PC-3 (cell line): ENCODE data around the gene SEPTIN10.

Experiments used
- EZH2 ChIP-seq: fragments of 300-600 bp; sonication (generic); IDR thresholded peaks from one replicate; pipeline ENCODE4 v1.6.1; 2017; ENCODE audit warnings: antibody characterized with exemption, mild to moderate bottlenecking, low read length; ENCODE audit not compliant: unreplicated experiment
- TF ChIP-seq, protein P1 (sequence below): fragments of 300-600 bp; sonication (generic); conservative IDR thresholded peaks from 2 replicates; pipeline ENCODE4 v1.5.1; 2017; ENCODE audit warnings: antibody characterized with exemption, low read depth, mild to moderate bottlenecking, low read length

GRCh38 chr2:109516445-109517117, 97.2 kb downstream of the SEPTIN10 start:
- TF ChIP-seq, protein P1, sequence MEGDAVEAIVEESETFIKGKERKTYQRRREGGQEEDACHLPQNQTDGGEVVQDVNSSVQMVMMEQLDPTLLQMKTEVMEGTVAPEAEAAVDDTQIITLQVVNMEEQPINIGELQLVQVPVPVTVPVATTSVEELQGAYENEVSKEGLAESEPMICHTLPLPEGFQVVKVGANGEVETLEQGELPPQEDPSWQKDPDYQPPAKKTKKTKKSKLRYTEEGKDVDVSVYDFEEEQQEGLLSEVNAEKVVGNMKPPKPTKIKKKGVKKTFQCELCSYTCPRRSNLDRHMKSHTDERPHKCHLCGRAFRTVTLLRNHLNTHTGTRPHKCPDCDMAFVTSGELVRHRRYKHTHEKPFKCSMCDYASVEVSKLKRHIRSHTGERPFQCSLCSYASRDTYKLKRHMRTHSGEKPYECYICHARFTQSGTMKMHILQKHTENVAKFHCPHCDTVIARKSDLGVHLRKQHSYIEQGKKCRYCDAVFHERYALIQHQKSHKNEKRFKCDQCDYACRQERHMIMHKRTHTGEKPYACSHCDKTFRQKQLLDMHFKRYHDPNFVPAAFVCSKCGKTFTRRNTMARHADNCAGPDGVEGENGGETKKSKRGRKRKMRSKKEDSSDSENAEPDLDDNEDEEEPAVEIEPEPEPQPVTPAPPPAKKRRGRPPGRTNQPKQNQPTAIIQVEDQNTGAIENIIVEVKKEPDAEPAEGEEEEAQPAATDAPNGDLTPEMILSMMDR = peak; percentile 86
- no peak for TF ChIP-seq EZH2
